ENCODE results near the gene PA2G4. TPM values are rescaled to one million over a fixed set of nuclear protein-coding genes. Genes with fewer than 3 reads are reported as not detected.

The PA2G4 gene
- polyA plus RNA-seq, 1 donor from 2014 or later, result 115 TPM

- Histone ChIP-seq H3K36me3 (ENCODE audit: insufficient read depth, low read length) (no peaks in the 10 kb centered on the region), H3K9me3 (ENCODE audit: low read length) (no peaks in the 10 kb centered on the region), H3K4me2 (ENCODE audit: low read length) (no peak overlapping the region), H2AFZ (ENCODE audit: low read depth, low read length) (no peak overlapping the region), H3F3A (ENCODE audit: insufficient read depth, low read length, poor library complexity, severe bottlenecking) (no peaks in the 10 kb centered on the region), H3K27ac (ENCODE audit: low read length) (no peak overlapping the region), H3K9me2 (ENCODE audit: insufficient read depth, low read length) (no peaks in the 10 kb centered on the region), H3K4me3 (ENCODE audit: low read length) (no peak overlapping the region), H3K79me2 (replicated peaks; ENCODE audit: insufficient read depth, low read length) (no peaks in the 10 kb centered on the region), H3K27me3 (ENCODE audit: insufficient read depth, low read depth, low read length) (no peaks in the 10 kb centered on the region), H4K20me1 (ENCODE audit: insufficient read depth) (no peaks in the 10 kb centered on the region), H3K9ac (ENCODE audit: low read length) (no peak overlapping the region)
- TF ChIP-seq REST (IDR thresholded peaks at IDR 0.05; ENCODE audit: borderline replicate concordance) (no peak), TAF1 (IDR thresholded peaks at IDR 0.05; ENCODE audit: low read depth) (no peak), POLR2AphosphoS5 (IDR thresholded peaks at IDR 0.05) (no peak), SMC3 (conservative IDR thresholded peaks at IDR 0.05; ENCODE audit: poor library complexity) (no peak), RAD21 (conservative IDR thresholded peaks at IDR 0.05) (no peak), CTCF (IDR thresholded peaks at IDR 0.05; ENCODE audit: poor library complexity, severe bottlenecking) (no peak), EP300 (conservative IDR thresholded peaks at IDR 0.05; ENCODE audit: poor library complexity, severe bottlenecking) (no peak), MXI1 (conservative IDR thresholded peaks at IDR 0.05; ENCODE audit: poor library complexity, severe bottlenecking) (no peak), EZH2 (IDR thresholded peaks at IDR 0.05; ENCODE audit: borderline replicate concordance, insufficient read depth, low read length, poor library complexity, severe bottlenecking) (no peak)
Measured at GRCh38 chr12:56145217-56145616, 40.9 kb downstream of the PA2G4 start.

GRCh38 chr12:56146492-56147460 is 42.4 kb downstream of the PA2G4 start:
- Histone ChIP-seq H2AFZ (ENCODE audit: low read depth, low read length) (no peak overlapping the region), H3K36me3 (ENCODE audit: insufficient read depth, low read length) (no peaks in the 10 kb centered on the region), H3K9ac (ENCODE audit: low read length) (no peak overlapping the region), H3K79me2 (replicated peaks; ENCODE audit: insufficient read depth, low read length) (no peaks in the 10 kb centered on the region), H3K9me2 (ENCODE audit: insufficient read depth, low read length) (no peaks in the 10 kb centered on the region), H3K9me3 (ENCODE audit: low read length) (no peaks in the 10 kb centered on the region), H3K4me2 (ENCODE audit: low read length) (no peak overlapping the region), H3K27me3 (ENCODE audit: insufficient read depth, low read depth, low read length) (no peaks in the 10 kb centered on the region), H3F3A (ENCODE audit: insufficient read depth, low read length, poor library complexity, severe bottlenecking) (peaks cover under 1% of the 10 kb centered on the region), H4K20me1 (ENCODE audit: insufficient read depth) (no peaks in the 10 kb centered on the region), H3K4me3 (ENCODE audit: low read length) (no peak overlapping the region), H3K27ac (ENCODE audit: low read length) (no peak overlapping the region)
- no peak for TF ChIP-seq SMC3 (conservative IDR thresholded peaks at IDR 0.05; ENCODE audit: poor library complexity)

All from neural cell (in vitro differentiated cells).